Measurements from ENCODE around the gene BRINP2.

The BRINP2 gene

DNA sequence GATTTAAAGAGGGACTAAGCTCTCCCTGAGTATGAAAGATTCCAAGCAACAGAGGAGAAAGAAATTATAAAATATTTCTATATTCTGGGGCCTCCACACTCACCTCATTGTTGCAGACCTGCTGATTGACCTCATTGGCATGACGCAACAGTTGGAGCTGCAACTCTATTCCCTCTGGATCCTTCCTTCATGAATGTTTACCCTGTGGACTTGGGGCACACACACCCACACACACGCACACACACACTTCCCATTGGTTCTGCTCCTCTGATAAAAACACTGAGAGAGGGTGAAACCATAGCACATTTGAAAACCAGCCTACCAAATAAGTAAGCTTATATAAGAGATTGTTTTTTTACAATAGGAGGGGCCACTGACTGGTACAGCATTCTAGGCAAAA, 159.1 kb downstream of the BRINP2 start:
- peaks cover 4% of the 10 kb centered on the region for H3K9me3 Mint-ChIP-seq
- H3K27ac Mint-ChIP-seq: no peak overlapping the region
- no peak overlapping the region for H3K4me3 Mint-ChIP-seq
- H3K4me1 Mint-ChIP-seq (ENCODE audit: low read depth): no peaks in the 10 kb centered on the region
- H3K36me3 Mint-ChIP-seq (ENCODE audit: low read depth): no peaks in the 10 kb centered on the region
- H3K27me3 Mint-ChIP-seq: no peaks in the 10 kb centered on the region
